ENCODE results near the gene SLC44A5.

Gene SLC44A5

GRCh38 chr1:75166821-75167220 lies 444.1 kb downstream of the SLC44A5 start:
- DNase-seq: no peak

- no peak for DNase-seq
These were observed 445.6 kb downstream of the SLC44A5 start for GRCh38 chr1:75165264-75165663.

- no peak for DNase-seq
These were observed 451.8 kb downstream of the SLC44A5 start for GRCh38 chr1:75159154-75159553.
